Ovary (tissue), 10 donors: ENCODE data around the gene ZNF761. TPM values are rescaled to one million over a fixed set of nuclear protein-coding genes. Genes with fewer than 3 reads are reported as not detected.
A peak's percentile ranks its signal among the peaks of the same experiment; 100 is the strongest.

Source experiments
- DNase-seq, 5 donors: peaks; one replicate each; pipeline ENCODE4 v3.0.0-alpha.2; 2019 to 2020
- H3K27ac ChIP-seq, 2 donors: fragments of 200-600 bp; one replicate each; pipeline versions ENCODE4 v1.5.1 to v1.8.0; 2019 to 2022
- H3K27me3 ChIP-seq: fragments of 200-600 bp; one replicate; pipeline ENCODE4 v1.8.0; 2022
- H3K36me3 ChIP-seq: fragments of 200-600 bp; sonication (generic); one replicate; pipeline ENCODE4 v1.5.1; 2019
- H3K4me1 ChIP-seq: one replicate; pipeline ENCODE4 v1.8.1; 2013; ENCODE audit warnings: mild to moderate bottlenecking, moderate library complexity; ENCODE audit not compliant: insufficient read depth
- H3K4me3 ChIP-seq: fragments of 200-600 bp; sonication (generic); one replicate; pipeline ENCODE4 v1.5.1; 2017
- H3K9me3 ChIP-seq, 2 donors: fragments of 200-600 bp in 1 of 2; sonication (generic) in 1 of 2; one replicate each; pipeline versions ENCODE4 v1.5.1 to v1.8.1; 2013 to 2019; ENCODE audit warnings: mild to moderate bottlenecking in 1 of 2, moderate library complexity in 1 of 2
- CTCF ChIP-seq, 3 donors: fragments of 450-650 bp in 2 of 3; fragments of 200-600 bp in 1 of 3; IDR thresholded peaks; one replicate each; pipeline versions ENCODE4 v1.5.1 to v1.8.0; 2016 to 2022; ENCODE audit warnings: antibody characterized with exemption in 3 of 3, mild to moderate bottlenecking in 1 of 3
- EP300 ChIP-seq: sonication (generic); formaldehyde crosslinking; IDR thresholded peaks from one replicate; pipeline ENCODE4 v1.6.1; 2017; ENCODE audit warnings: antibody characterized with exemption
- POLR2A ChIP-seq: fragments of 450-650 bp; IDR thresholded peaks from one replicate; pipeline ENCODE4 v1.6.1; 2017; ENCODE audit warnings: antibody characterized with exemption, mild to moderate bottlenecking, moderate library complexity
- WGBS, 3 donors: extraction: QIAGEN DNeasy Blood & Tissue Kit in 1 of 3; methylation state at CpG; one replicate each; pipeline versions ENCODE4 v1.1.5 to v1.1.7; 2013 to 2017; 5-methylcytosine and 5-hydroxymethylcytosine counted together
- intact Hi-C, 4 donors: fragments of 100-400 bp; cut with DNase I; formaldehyde crosslinking; loops; one replicate each; pipeline versions ENCODE4 v1.11.0 to v1.15.1; 2022 to 2023
- long read RNA-seq, 3 donors: library from polyadenylated mRNA in 2 of 3; unstranded in 2 of 3; transcript quantifications; one replicate each; pipeline ENCODE4 v2.0.0 and lab custom pipeline, GENCODE V29; 2021 to 2026
- polyA plus RNA-seq, 2 donors: library from polyadenylated mRNA; stranded (reverse); fragments of 200-250 nt in 1 of 2; fragments of 350-450 nt in 1 of 2; fragmentation: Illumina TruSeq in 1 of 2; extraction: RNeasy Lipid Tissue Mini Kit (QIAGEN cat#74804) in 1 of 2; gene quantifications; one replicate each; pipeline ENCODE4 v1.2.3, GENCODE V29; 2013 to 2014
- total RNA-seq, 7 donors: library from RNA; depleted of rRNA in 2 of 7; stranded (reverse); fragments of >200 nt in 2 of 7; fragmentation: NEBNext Ultra II Directional in 3 of 7; extraction: Animal tissue kit (Norgen Biotek cat#: 25700) in 3 of 7; gene quantifications; one replicate each; pipeline versions ENCODE4 v1.1.0 to v1.2.4, GENCODE V29; 2016 to 2023
- donor health status: DM: no; HTN: no; CAD: no; lungs with moderate emphysema.
- donor health status: DM: no; HTN: no; CAD: no.
- donor health status: Bipolar disorder and iron deficiency.
- donor health status: DM: yes; HTN: yes; CAD: no.
- donor health status: DM: no; HTN: no; CAD: no.
- donor health status: DM: yes; HTN: yes; CAD: no.

Gene ZNF761
- total RNA-seq, result 10 to 100 TPM in 5 of 7 donors, 1 to 10 TPM in 2; 8.5 to 19.5 (median 10.3) TPM
- 1 to 10 TPM; 6.7 to 7.8 TPM for polyA plus RNA-seq
- long read RNA-seq, donor 1, partial matches to known transcripts, result 0 of 9 reads
- long read RNA-seq, donor 1, other reads (novel, unspliced or antisense), result 9 of 9 reads
- long read RNA-seq, donor 2, result 0 reads
- long read RNA-seq, donor 3, partial matches to known transcripts, result 0 of 20 reads
- long read RNA-seq, donor 3, other reads (novel, unspliced or antisense), result 20 of 20 reads

GRCh38 chr19:53431399-53432087 is at the start of gene ZNF761:
TSS of gene ZNF761 (plus strand) at chr19:53431984. CDS start at chr19:53447269, 15,285 bp downstream.
- Histone ChIP-seq H3K4me1 (no peaks in the 10 kb centered on the region), H3K4me3 (peak within 1 kb of the TSS; percentile 74), H3K27me3 (no peaks in the 10 kb centered on the region), H3K36me3 (no peaks in the 10 kb centered on the region), H3K27ac (peak within 1 kb of the TSS; percentile 45 to 64), H3K9me3 (no peaks in the 10 kb centered on the region)
- TF ChIP-seq CTCF (IDR thresholded peaks at IDR 0.05) (peak; percentile 30 to 56 (median 53)), EP300 (no peak), POLR2A (peak; percentile 63)
- WGBS, 3 donors, result 1% methylated on average over 46 of the region's 46 CpGs
- DNase-seq, result peak; percentile 93 to 98 (median 95)
- intact Hi-C loops, result no loop called here

- H3K9me3 ChIP-seq, result no peaks in the 10 kb centered on the region
- TF ChIP-seq EP300 (no peak), CTCF (IDR thresholded peaks at IDR 0.05) (no peak), POLR2A (no peak)
- H3K27ac ChIP-seq, result peak overlapping the region in 1 of 2 donors; percentile 17
- intact Hi-C loops, result no loop called here
- no peak overlapping the region for H3K4me3 ChIP-seq
- H3K27me3 ChIP-seq, result no peaks in the 10 kb centered on the region
- WGBS, 3 donors, result 5 to 12% (median 5%) methylated on average over 3 of the region's 3 CpGs
- H3K36me3 ChIP-seq, result no peaks in the 10 kb centered on the region
- no peak for DNase-seq
- H3K4me1 ChIP-seq, result peaks cover 6% of the 10 kb centered on the region
Measured at GRCh38 chr19:53388168-53388567, 43.6 kb upstream of the ZNF761 start.

DNA sequence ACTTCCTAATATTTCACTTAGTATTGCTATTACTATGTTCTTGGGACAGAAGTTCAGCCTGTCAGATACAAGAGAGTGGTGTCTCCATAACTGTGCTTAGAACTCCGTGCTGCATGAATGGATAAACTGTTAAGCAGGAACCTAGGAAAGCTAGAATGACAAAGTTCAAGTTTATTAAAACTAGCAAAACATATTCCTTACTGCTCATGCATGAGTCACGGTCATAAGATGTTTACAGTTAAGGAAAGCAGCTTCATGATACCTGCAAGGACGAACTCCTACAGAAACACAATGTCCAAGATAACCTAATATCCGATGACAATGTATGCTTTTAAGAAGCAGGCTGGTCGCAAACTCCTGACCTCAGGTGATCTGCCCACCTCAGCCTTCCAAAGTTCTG is 42.9 kb upstream of the ZNF761 start:
- H3K36me3 ChIP-seq, result no peaks in the 10 kb centered on the region
- no peaks in the 10 kb centered on the region for H3K9me3 ChIP-seq
- TF ChIP-seq CTCF (IDR thresholded peaks at IDR 0.05), result no peak
- no peak overlapping the region for H3K4me3 ChIP-seq
- DNase-seq, result no peak
- peak overlapping the region in 1 of 2 donors; percentile 17 for H3K27ac ChIP-seq
- H3K27me3 ChIP-seq, result no peaks in the 10 kb centered on the region
- H3K4me1 ChIP-seq, result peaks cover 7% of the 10 kb centered on the region
- intact Hi-C loops, result no loop called here
- 13 to 35% (median 15%) methylated on average over 5 of the region's 5 CpGs for WGBS, 3 donors

- Histone ChIP-seq H3K36me3 (no peaks in the 10 kb centered on the region), H3K4me1 (peaks cover 10% of the 10 kb centered on the region), H3K9me3 (no peaks in the 10 kb centered on the region), H3K4me3 (no peak overlapping the region), H3K27ac (peak overlapping the region in 1 of 2 donors; percentile 7), H3K27me3 (no peaks in the 10 kb centered on the region)
- WGBS, 3 donors, result 29 to 48% (median 44%) methylated on average over 8 of the region's 8 CpGs
- TF ChIP-seq EP300, result no peak
- no peak for TF ChIP-seq POLR2A
- TF ChIP-seq CTCF (IDR thresholded peaks at IDR 0.05), result no peak
- intact Hi-C loops, result no loop called here
- no peak for DNase-seq
Measured at GRCh38 chr19:53389571-53389970, 42.2 kb upstream of the ZNF761 start.
